Ramos (cell line): ENCODE data around the gene FBH1.

ENCODE experiments used
- in situ Hi-C: fragments of 300-500 bp; cut with MboI; formaldehyde crosslinking; loops from one replicate; pipeline ENCODE4 v1.14.3; 2022; ENCODE audit warnings: low sequenced_read_pairs; ENCODE audit not compliant: unreplicated experiment

Gene FBH1

GRCh38 chr10:5971886-5972285 is 81.8 kb downstream of the FBH1 start:
- in situ Hi-C loops: no loop called here

DNA sequence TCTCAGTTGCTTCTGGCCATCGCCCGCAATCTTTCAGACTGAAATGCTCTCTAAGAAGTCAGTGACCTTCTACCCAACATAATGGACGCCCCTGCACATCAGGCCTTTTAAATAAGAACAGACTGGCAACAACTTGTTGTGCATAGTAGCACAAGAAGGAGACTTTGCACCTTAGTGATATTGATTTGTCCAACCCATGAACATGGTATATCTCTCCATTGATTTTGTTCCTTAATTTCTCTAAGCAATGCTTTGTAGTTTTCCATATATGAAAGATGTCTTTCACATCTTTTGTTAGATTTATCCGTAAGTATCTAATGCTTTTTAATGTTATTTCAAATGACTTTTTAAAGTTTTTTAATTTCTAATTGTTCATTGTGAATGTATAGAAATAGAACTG is 83.0 kb downstream of the FBH1 start:
- in situ Hi-C loops: no loop called here

DNA sequence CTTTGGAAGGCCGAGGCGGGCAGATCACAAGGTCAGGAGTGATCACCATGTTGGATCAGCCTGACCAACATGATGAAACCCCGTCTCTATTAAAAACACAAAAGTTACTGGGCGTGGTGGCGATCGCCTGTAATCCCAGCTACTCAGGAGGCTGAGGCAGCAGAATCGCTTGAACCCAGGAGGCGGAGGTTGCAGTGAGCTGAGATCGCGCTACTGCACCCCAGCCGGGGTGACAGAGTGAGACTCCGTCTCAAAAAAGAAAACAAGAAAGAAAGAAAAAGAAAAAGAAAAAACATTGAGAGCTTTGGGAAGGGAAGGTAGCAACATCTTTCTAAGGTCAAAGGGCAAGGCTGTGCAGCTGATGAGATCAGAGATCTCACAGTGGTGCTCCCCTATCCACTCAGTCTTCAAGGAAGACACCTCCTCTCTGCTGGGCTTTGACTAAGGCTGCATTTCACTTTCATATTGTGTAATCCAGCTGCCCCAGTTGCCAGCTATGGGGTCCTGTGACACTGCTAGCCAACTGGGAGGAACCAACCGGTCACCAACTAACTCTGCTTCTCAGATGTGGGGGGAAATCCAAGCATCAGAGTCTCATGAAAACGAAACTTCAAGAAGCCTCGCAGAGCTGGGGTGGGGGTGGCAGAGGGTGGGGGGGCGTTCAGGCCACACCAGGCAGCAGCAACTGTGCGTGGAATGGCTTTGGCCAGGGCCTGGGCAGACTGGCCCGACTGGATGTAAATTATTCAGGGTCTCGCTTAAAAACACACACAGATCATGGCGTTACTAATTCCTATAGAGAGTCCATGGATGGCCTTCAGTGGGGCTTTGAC is 85.8 kb downstream of the FBH1 start:
- in situ Hi-C loops: no loop called here

DNA sequence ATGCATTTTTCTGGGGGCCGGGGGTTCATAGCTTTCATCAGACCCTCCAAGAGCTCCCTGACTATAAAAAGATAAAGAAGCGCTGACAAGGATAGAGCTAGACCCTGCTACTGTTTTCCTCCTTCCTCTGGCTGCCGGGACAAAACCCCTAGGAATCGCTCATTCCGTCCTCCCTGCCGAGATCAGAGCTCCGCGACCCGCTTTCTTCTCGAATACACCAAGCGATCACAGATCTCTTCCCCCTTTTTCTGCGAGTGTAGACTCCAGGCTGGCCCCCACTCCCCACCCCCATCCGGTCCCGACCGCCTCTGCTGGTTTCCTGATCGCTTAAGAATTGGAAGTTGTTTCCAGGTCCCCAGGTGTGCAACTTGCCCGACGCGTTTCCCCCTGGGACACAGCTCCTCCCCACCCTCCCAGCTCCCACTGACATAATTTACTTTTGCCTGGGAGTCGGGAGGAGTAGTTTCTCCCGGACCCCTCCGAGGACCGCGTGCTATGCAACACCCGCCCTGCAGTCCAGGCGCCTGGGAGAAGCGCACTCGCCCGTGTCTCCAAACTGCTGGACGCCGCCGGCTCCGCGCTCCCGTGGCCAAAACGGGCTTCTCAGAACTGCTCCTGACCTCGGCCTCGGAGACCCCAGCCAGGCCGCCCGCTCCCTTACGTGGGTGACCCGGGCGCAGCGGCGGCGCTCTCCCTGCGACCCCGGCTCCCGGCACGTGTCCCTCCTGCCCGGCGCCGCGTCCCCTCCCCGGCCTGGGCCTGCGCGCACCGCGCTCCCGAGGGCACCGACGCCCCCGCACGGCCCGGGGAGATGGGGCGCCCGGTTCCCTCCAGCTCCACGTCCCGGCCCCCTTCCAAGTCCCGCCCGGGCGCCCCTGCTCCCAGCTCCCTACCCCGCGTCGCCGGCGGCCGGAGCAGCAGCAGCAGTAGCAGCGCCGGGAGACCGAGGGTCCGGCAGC is 86.7 kb downstream of the FBH1 start:
- in situ Hi-C loops: no loop called here

DNA sequence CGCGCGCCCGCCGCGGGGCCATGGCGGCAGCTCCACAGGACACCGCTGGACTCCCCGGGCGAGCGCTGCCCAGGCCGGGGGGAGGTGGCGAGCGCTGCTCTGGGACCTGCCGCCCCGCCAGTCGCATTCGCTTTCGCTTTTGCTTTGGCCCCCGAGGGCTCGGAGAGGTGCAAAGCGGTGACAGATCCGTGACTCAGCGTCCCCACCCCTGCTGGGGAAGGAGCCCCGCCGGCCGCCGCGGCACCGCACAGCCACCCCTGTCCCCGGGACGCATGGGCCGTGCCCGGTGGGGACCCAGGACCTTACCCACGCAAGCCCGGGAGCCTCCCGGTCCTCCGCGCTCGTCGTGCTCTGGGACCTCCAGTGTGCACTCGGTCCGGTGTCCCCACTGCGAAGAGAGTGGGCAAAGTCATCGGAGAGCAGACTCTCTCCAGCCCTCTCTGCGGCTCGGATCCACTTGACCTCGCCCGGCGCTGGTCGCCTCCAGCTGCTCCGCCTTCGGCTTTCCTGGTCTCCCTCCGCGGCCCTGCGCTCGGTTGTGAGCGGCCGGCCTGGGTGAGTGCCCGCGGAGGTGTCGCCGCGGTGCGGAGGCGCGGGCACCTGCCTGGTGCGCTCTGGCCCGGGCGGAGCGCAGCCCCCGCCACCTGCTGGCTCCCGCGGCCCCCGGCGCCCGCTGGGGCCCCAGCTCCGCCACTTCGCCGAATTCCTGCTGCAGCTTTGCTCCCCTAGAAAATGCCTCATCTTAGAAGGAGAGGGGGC is 87.6 kb downstream of the FBH1 start, which contains the start of gene IL15RA:
IL15RA (minus strand) TSS at position 73 of the 759 bp plus-strand sequence; CDS start at position 22, 51 bp downstream.
- in situ Hi-C loops: no loop called here

DNA sequence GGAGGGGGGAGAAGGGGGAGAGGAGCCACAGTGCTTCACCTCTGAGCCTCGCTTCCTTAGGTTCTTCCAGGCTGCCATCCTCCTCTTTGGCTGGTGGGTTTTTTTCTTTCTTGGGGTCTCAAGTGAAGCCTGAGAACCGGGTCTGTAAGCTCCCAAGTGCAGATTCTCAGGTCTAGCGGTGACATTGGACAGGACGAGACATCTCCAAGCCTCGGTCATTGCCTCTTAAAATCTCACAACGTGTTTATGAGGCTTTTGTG is 88.1 kb downstream of the FBH1 start:
- in situ Hi-C loops: no loop called here

DNA sequence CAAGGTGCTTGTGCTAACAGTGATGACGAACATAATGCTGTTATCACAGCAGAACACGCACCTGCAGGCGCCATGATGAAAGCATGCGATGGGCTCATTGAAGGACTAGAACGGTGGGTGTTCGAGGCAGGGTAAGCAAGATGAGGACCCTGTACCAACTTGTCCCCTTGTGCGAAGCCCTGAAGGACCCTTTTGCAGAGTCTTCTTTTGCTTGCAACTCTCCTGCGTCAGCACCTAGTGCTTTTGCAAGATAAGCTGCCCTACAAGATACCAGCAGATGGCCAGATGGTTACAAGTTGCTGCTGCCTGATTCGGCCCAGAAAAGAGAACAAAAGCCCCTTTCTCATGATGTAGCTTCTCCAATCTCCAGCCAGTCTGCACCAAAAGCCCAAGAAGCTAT is 91.5 kb downstream of the FBH1 start:
- in situ Hi-C loops: no loop called here

- in situ Hi-C loops: no loop called here
Observed at GRCh38 chr10:5983774-5984173, 93.7 kb downstream of the FBH1 start.

- in situ Hi-C loops: no loop called here
Observed at GRCh38 chr10:5985029-5985428, 95.0 kb downstream of the FBH1 start.
